ENCODE results near the gene NECTIN1. TPM values are rescaled to one million over a fixed set of nuclear protein-coding genes. Genes with fewer than 3 reads are reported as not detected.

NECTIN1 gene
- total RNA-seq, 4 donors from 2014 or later, result 112 to 176 (median 164) TPM

GRCh38 chr11:119688356-119688755 lies 40.6 kb downstream of the NECTIN1 start:
- Histone ChIP-seq H3K9me3 (no peaks in the 10 kb centered on the region), H3K27ac (peak overlapping the region; percentile 91), H3K36me3 (no peaks in the 10 kb centered on the region), H3K27me3 (no peaks in the 10 kb centered on the region), H3K4me1 (peaks cover 95% of the 10 kb centered on the region), H3K4me3 (no peak overlapping the region)
- TF ChIP-seq CTCF (IDR thresholded peaks at IDR 0.05) (no peak), EP300 (IDR thresholded peaks at IDR 0.05) (no peak), POLR2AphosphoS5 (IDR thresholded peaks at IDR 0.05) (no peak), POLR2A (IDR thresholded peaks at IDR 0.05) (no peak)
- no peak for DNase-seq (ENCODE audit: low spot score in 2 of 2)
- WGBS, result 62% methylated on average over 3 of the region's 4 CpGs

GRCh38 chr11:119687373-119688046 lies 41.5 kb downstream of the NECTIN1 start:
- no peaks in the 10 kb centered on the region for H3K9me3 ChIP-seq
- H3K4me3 ChIP-seq, result no peak overlapping the region
- no peak for DNase-seq (ENCODE audit: low spot score in 2 of 2)
- no peaks in the 10 kb centered on the region for H3K27me3 ChIP-seq
- H3K27ac ChIP-seq, result peak overlapping the region; percentile 87
- 58% methylated on average over 11 of the region's 15 CpGs for WGBS
- H3K36me3 ChIP-seq, result no peaks in the 10 kb centered on the region
- no peak for TF ChIP-seq EP300 (IDR thresholded peaks at IDR 0.05)
- no peak for TF ChIP-seq POLR2A (IDR thresholded peaks at IDR 0.05)
- TF ChIP-seq POLR2AphosphoS5 (IDR thresholded peaks at IDR 0.05), result no peak
- TF ChIP-seq CTCF (IDR thresholded peaks at IDR 0.05), result no peak
- peaks cover 95% of the 10 kb centered on the region for H3K4me1 ChIP-seq

GRCh38 chr11:119686177-119686882 lies 42.7 kb downstream of the NECTIN1 start:
- no peak for DNase-seq (ENCODE audit: low spot score in 2 of 2)
- WGBS, result 57% methylated on average over 19 of the region's 19 CpGs
- H3K36me3 ChIP-seq, result no peaks in the 10 kb centered on the region
- no peaks in the 10 kb centered on the region for H3K9me3 ChIP-seq
- H3K27me3 ChIP-seq, result no peaks in the 10 kb centered on the region
- peak overlapping the region; percentile 87 for H3K27ac ChIP-seq
- peaks cover 97% of the 10 kb centered on the region for H3K4me1 ChIP-seq
- no peak overlapping the region for H3K4me3 ChIP-seq
- TF ChIP-seq CTCF (IDR thresholded peaks at IDR 0.05) (no peak), POLR2A (IDR thresholded peaks at IDR 0.05) (no peak), EP300 (IDR thresholded peaks at IDR 0.05) (no peak), POLR2AphosphoS5 (IDR thresholded peaks at IDR 0.05) (no peak)

GRCh38 chr11:119685111-119685746 lies 43.8 kb downstream of the NECTIN1 start:
- TF ChIP-seq POLR2AphosphoS5 (IDR thresholded peaks at IDR 0.05), result no peak
- TF ChIP-seq POLR2A (IDR thresholded peaks at IDR 0.05), result no peak
- TF ChIP-seq CTCF (IDR thresholded peaks at IDR 0.05), result no peak
- TF ChIP-seq EP300 (IDR thresholded peaks at IDR 0.05), result no peak
- 69% methylated on average over 11 of the region's 13 CpGs for WGBS
- Histone ChIP-seq H3K27ac (peak overlapping the region; percentile 87), H3K9me3 (no peaks in the 10 kb centered on the region), H3K4me3 (no peak overlapping the region), H3K4me1 (peaks cover 97% of the 10 kb centered on the region), H3K36me3 (no peaks in the 10 kb centered on the region), H3K27me3 (no peaks in the 10 kb centered on the region)
- no peak for DNase-seq (ENCODE audit: low spot score in 2 of 2)
